WTC11 (cell line): ENCODE measurements around the gene RBP3. TPM values are rescaled to one million over a fixed set of nuclear protein-coding genes. Genes with fewer than 3 reads are reported as not detected.

ENCODE experiments used
- AFF4 ChIP-seq: sonication (generic); formaldehyde crosslinking; IDR thresholded peaks from 2 replicates; pipeline ENCODE4 v1.8.1; 2023; ENCODE audit warnings: mild to moderate bottlenecking, missing genetic modification reagents, borderline replicate concordance
- AR ChIP-seq: fragments of 250-450 bp; sonication (Bioruptor Pico); IDR thresholded peaks from 2 replicates; pipeline ENCODE4 v1.9.0; 2021; ENCODE audit warnings: mild to moderate bottlenecking
- ATF2 ChIP-seq: sonication (generic); formaldehyde crosslinking; IDR thresholded peaks from 2 replicates; pipeline ENCODE4 v1.8.1; 2022; ENCODE audit warnings: low read depth, missing genetic modification reagents, borderline replicate concordance
- CBFB ChIP-seq: sonication (generic); formaldehyde crosslinking; IDR thresholded peaks from 2 replicates; pipeline ENCODE4 v1.8.1; 2022; ENCODE audit warnings: mild to moderate bottlenecking, low read depth, missing genetic modification reagents
- CREM ChIP-seq: sonication (generic); formaldehyde crosslinking; IDR thresholded peaks from 2 replicates; pipeline ENCODE4 v1.8.1; 2022; ENCODE audit warnings: mild to moderate bottlenecking, missing genetic modification reagents, moderate library complexity
- ETV6 ChIP-seq: sonication (generic); formaldehyde crosslinking; IDR thresholded peaks from 2 replicates; pipeline ENCODE4 v1.8.1; 2022; ENCODE audit warnings: mild to moderate bottlenecking, missing genetic modification reagents
- FOXK1 ChIP-seq: sonication (generic); formaldehyde crosslinking; IDR thresholded peaks from 2 replicates; pipeline ENCODE4 v1.8.0; 2022; ENCODE audit warnings: mild to moderate bottlenecking, moderate library complexity, missing genetic modification reagents
- MXD4 ChIP-seq: fragments of 250-450 bp; sonication (Bioruptor Pico); IDR thresholded peaks from 2 replicates; pipeline ENCODE4 v1.8.0; 2021; ENCODE audit warnings: mild to moderate bottlenecking, moderate library complexity, borderline replicate concordance
- NR1H2 ChIP-seq: sonication (generic); formaldehyde crosslinking; IDR thresholded peaks from 2 replicates; pipeline ENCODE4 v1.9.0; 2021; ENCODE audit warnings: mild to moderate bottlenecking, moderate library complexity, missing genetic modification reagents
- RELA ChIP-seq: sonication (generic); formaldehyde crosslinking; IDR thresholded peaks from 2 replicates; pipeline ENCODE4 v1.8.1; 2022; ENCODE audit warnings: missing genetic modification reagents, mild to moderate bottlenecking, borderline replicate concordance
- RORB ChIP-seq: fragments of 250-450 bp; sonication (Bioruptor Pico); IDR thresholded peaks from 2 replicates; pipeline ENCODE4 v1.9.0; 2021; ENCODE audit warnings: mild to moderate bottlenecking
- STAT6 ChIP-seq: sonication (generic); formaldehyde crosslinking; conservative IDR thresholded peaks from 2 replicates; pipeline ENCODE4 v1.8.1; 2023; ENCODE audit warnings: mild to moderate bottlenecking, low read depth, missing genetic modification reagents, moderate library complexity
- TEAD4 ChIP-seq: sonication (generic); formaldehyde crosslinking; IDR thresholded peaks from 2 replicates; pipeline ENCODE4 v1.8.0; 2022; ENCODE audit warnings: mild to moderate bottlenecking, missing genetic modification reagents
- ZNF532 ChIP-seq: fragments of 250-450 bp; sonication (Bioruptor Pico); IDR thresholded peaks from 2 replicates; pipeline ENCODE4 v1.9.0; 2021; ENCODE audit warnings: mild to moderate bottlenecking, borderline replicate concordance
- total RNA-seq: library from RNA; stranded (reverse); gene quantifications from 3 replicates; pipeline ENCODE4 v1.2.3, GENCODE V29; 2021

RBP3 gene
- total RNA-seq, 1 experiment from 2014 or later: not detected

GRCh38 chr10:47306387-47307210 is 41.6 kb upstream of the RBP3 start (continued):
- TF ChIP-seq ZNF532 (CRISPR knock-in tag) (no peak), FOXK1 (CRISPR knock-in tag) (no peak), STAT6 (CRISPR knock-in tag) (no peak), RELA (CRISPR knock-in tag) (no peak), RORB (CRISPR knock-in tag) (no peak), AFF4 (CRISPR knock-in tag) (no peak), NR1H2 (no peak), AR (no peak), TEAD4 (CRISPR knock-in tag) (no peak), ATF2 (CRISPR knock-in tag) (no peak), MXD4 (CRISPR knock-in tag) (no peak), ETV6 (CRISPR knock-in tag) (no peak), CBFB (CRISPR knock-in tag) (no peak), CREM (no peak)
